RWPE2 (cell line): Measurements from ENCODE around the gene TFDP2.
"Not testable (repeated sequence)": the region's sequence is repeated elsewhere in the genome, so short reads cannot be mapped to it uniquely, and the experiment has no call there.

ENCODE experiments used
- ATAC-seq: fragments of 200-7000 bp; cut with Tn5 transposase; 3 replicates; pipeline ENCODE4 v1.9.1; 2021; ENCODE audit warnings: low read depth
- DNase-seq: peaks from one replicate; pipeline ENCODE4 v3.0.0-alpha.2; 2020; ENCODE audit warnings: low spot score
- H3K27ac ChIP-seq: fragments of 450-650 bp; 2 replicates; pipeline ENCODE4 v1.5.1; 2017; ENCODE audit warnings: mild to moderate bottlenecking; ENCODE audit not compliant: poor library complexity, severe bottlenecking
- H3K27me3 ChIP-seq: fragments of 250-450 bp; sonication (Bioruptor Pico); 2 replicates; pipeline ENCODE4 v1.5.1; 2021; ENCODE audit warnings: mild to moderate bottlenecking, moderate library complexity; ENCODE audit not compliant: insufficient read depth, poor library complexity, severe bottlenecking
- H3K36me3 ChIP-seq: fragments of 250-450 bp; sonication (Bioruptor Pico); 2 replicates; pipeline ENCODE4 v1.5.1; 2020; ENCODE audit warnings: low read depth, mild to moderate bottlenecking, moderate library complexity
- H3K4me1 ChIP-seq: fragments of 250-450 bp; sonication (Bioruptor Pico); 2 replicates; pipeline ENCODE4 v1.5.1; 2021; ENCODE audit warnings: mild to moderate bottlenecking, moderate library complexity; ENCODE audit not compliant: insufficient read depth, poor library complexity, severe bottlenecking
- H3K4me3 ChIP-seq: fragments of 250-450 bp; sonication (Bioruptor Pico); 2 replicates; pipeline ENCODE4 v1.5.1; 2021; ENCODE audit warnings: mild to moderate bottlenecking, moderate library complexity; ENCODE audit not compliant: severe bottlenecking
- H3K9me3 ChIP-seq: fragments of 250-450 bp; sonication (Bioruptor Pico); 2 replicates; pipeline ENCODE4 v1.5.1; 2021; ENCODE audit warnings: mild to moderate bottlenecking, moderate library complexity; ENCODE audit not compliant: severe bottlenecking
- CTCF ChIP-seq: fragments of 450-650 bp; IDR thresholded peaks from one replicate; pipeline ENCODE4 v1.5.1; 2017; ENCODE audit warnings: mild to moderate bottlenecking, moderate library complexity; ENCODE audit not compliant: poor library complexity, severe bottlenecking

The TFDP2 gene

GRCh38 chr3:141926929-141927328 is 222.4 kb downstream of the TFDP2 start:
- Histone ChIP-seq H3K4me3 (no peak overlapping the region), H3K27me3 (no peaks in the 10 kb centered on the region), H3K27ac (no peak overlapping the region), H3K9me3 (no peaks in the 10 kb centered on the region), H3K36me3 (peaks cover 38% of the 10 kb centered on the region), H3K4me1 (no peaks in the 10 kb centered on the region)
- ATAC-seq (no peak), DNase-seq (no peak)
- TF ChIP-seq CTCF, result no peak

GRCh38 chr3:141925677-141926076 is 223.7 kb downstream of the TFDP2 start:
- not testable (repeated sequence) for ATAC-seq
- H3K36me3 ChIP-seq, result peaks cover 50% of the 10 kb centered on the region

GRCh38 chr3:141921316-141921715 is 228.0 kb downstream of the TFDP2 start:
- no peak for ATAC-seq
- peaks cover 72% of the 10 kb centered on the region for H3K36me3 ChIP-seq
- no peaks in the 10 kb centered on the region for H3K27me3 ChIP-seq
- no peaks in the 10 kb centered on the region for H3K9me3 ChIP-seq
- no peak overlapping the region for H3K4me3 ChIP-seq
- TF ChIP-seq CTCF, result no peak
- no peak overlapping the region for H3K27ac ChIP-seq
- DNase-seq, result no peak
- no peaks in the 10 kb centered on the region for H3K4me1 ChIP-seq

More at GRCh38 chr3:141925677-141926076, 223.7 kb downstream of the TFDP2 start:
- H3K4me1 ChIP-seq, H3K9me3 ChIP-seq, H3K27me3 ChIP-seq, H3K27ac ChIP-seq, DNase-seq, H3K4me3 ChIP-seq: not testable (repeated sequence)

GRCh38 chr3:141920701-141921100 is 228.6 kb downstream of the TFDP2 start:
- Histone ChIP-seq H3K4me3 (no peak overlapping the region), H3K27ac (no peak overlapping the region), H3K36me3 (peaks cover 72% of the 10 kb centered on the region), H3K27me3 (no peaks in the 10 kb centered on the region), H3K4me1 (no peaks in the 10 kb centered on the region), H3K9me3 (no peaks in the 10 kb centered on the region)
- ATAC-seq, result no peak
- DNase-seq, result no peak
- TF ChIP-seq CTCF, result no peak

GRCh38 chr3:141915766-141916165 is 233.6 kb downstream of the TFDP2 start:
- Histone ChIP-seq H3K4me1 (no peaks in the 10 kb centered on the region), H3K27ac (no peak overlapping the region), H3K27me3 (no peaks in the 10 kb centered on the region), H3K36me3 (peaks cover 75% of the 10 kb centered on the region), H3K9me3 (no peaks in the 10 kb centered on the region), H3K4me3 (no peak overlapping the region)
- TF ChIP-seq CTCF, result no peak
- no peak for ATAC-seq
- no peak for DNase-seq

GRCh38 chr3:141915016-141915415 is 234.3 kb downstream of the TFDP2 start:
- Histone ChIP-seq H3K36me3 (peaks cover 71% of the 10 kb centered on the region), H3K27ac (no peak overlapping the region), H3K9me3 (no peaks in the 10 kb centered on the region), H3K27me3 (no peaks in the 10 kb centered on the region), H3K4me3 (no peak overlapping the region), H3K4me1 (no peaks in the 10 kb centered on the region)
- TF ChIP-seq CTCF, result no peak
- DNase-seq, result no peak
- no peak for ATAC-seq
